ENCODE data around the gene QPRT. TPM values are rescaled to one million over a fixed set of nuclear protein-coding genes. Genes with fewer than 3 reads are reported as not detected.
"Not testable (repeated sequence)": the region's sequence is repeated elsewhere in the genome, so short reads cannot be mapped to it uniquely, and the experiment has no call there.

Gene QPRT
- total RNA-seq, 1 experiment from 2014 or later = 0.52 TPM

DNA sequence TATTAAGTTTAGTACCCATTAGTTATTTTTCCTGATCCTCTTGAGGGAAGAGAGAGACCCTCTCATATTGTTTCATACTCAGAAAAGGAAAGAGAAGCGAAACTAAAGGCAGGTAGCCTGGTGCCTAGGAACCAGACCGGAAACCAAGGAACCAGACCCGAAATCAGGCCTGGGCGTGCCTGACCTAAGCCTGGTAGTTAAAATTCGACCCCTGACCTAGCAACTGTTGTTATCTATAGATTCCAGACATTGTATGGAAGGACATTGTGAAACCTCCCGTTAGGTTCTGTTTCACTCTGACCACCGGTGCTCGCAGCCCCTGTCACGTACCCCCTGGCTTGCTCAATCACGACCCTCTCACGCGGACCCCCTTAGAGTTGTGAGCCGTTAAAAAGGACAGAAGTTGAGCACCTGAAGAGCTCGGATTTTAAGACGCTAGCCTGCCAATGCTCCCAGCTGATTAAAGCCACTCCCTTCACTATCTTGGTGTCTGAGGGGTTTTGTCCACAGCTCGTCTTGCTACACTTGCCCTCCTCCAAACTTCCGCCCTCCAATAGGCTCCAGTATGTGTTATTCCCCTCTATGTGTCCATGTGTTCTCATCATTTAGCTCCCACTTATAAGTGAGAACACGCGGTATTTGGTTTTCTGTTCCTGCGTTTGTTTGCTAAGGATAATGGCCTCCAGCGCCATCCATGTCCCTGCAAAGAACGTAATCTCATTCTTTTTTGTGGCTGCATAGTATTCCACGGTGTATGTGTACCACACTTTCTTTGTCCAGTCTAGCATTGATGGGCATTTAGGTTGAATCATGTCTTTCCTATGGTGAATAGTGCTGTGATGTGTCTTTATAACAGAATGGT lies 10.7 kb downstream of the QPRT start:
- H3K9me3 ChIP-seq (ENCODE audit: control insufficient read depth in 1 of 2, insufficient read depth in 1 of 2, low read depth in 1 of 2, low read length in 2 of 2); H3K9me2 ChIP-seq (ENCODE audit: insufficient read depth); POLR2A ChIA-PET; H3K4me3 ChIP-seq (replicated peaks in 1 of 2; ENCODE audit: low read depth in 1 of 2, low read length in 2 of 2); RAD21 ChIA-PET (ENCODE audit: low non-redundant PET in 1 of 2, low total read pairs in 2 of 2, uncharacterized antibody in 2 of 2, unreplicated experiment in 2 of 2); BruUV-seq (replicated peaks); H3K4me2 ChIP-seq (ENCODE audit: low read length); H2AFZ ChIP-seq (ENCODE audit: low read depth, low read length, poor library complexity, severe bottlenecking); H3K27ac ChIP-seq (ENCODE audit: low read depth, low read length); H3K79me2 ChIP-seq (ENCODE audit: insufficient read depth, low read length); ATAC-seq; H3K9ac ChIP-seq (ENCODE audit: low read length); H4K20me1 ChIP-seq (ENCODE audit: insufficient read depth); DNase-seq (ENCODE audit: low read depth, low spot score); intact Hi-C loops (cut with micrococcal nuclease); H3K27me3 ChIP-seq (ENCODE audit: insufficient read depth, low read length); H3K4me1 ChIP-seq (ENCODE audit: control insufficient read depth in 1 of 2, insufficient read depth in 2 of 2, low read length in 2 of 2); H3K36me3 ChIP-seq (ENCODE audit: control insufficient read depth in 1 of 2, insufficient read depth in 2 of 2, low read length in 2 of 2): not testable (repeated sequence)
- CTCF ChIA-PET = interaction anchor here (1.3 kb wide), 1 partner anchor 11 kb away, joined by 4 read pairs; no protein-coding TSS in a partner anchor

DNA sequence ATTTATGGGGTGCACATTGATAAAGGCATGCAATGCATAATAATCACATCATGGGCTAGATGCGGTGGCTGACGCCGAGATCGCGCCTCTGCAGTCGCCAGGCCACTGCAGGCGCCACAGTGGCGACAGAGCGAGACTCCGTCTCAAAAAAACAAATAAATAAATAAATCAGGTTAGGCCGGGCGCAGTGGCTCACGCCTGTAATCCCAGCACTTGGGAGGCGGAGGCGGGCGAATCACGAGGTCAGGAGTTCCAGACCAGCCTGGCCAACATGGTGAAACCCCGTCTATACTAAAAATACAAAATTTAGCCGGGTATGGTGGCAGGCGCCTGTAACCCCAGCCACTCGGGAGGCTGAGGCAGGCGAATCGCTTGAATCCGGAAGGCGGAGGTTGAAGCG lies 13.6 kb downstream of the QPRT start:
- H3K27ac ChIP-seq (ENCODE audit: low read depth, low read length); H3K4me1 ChIP-seq (ENCODE audit: control insufficient read depth in 1 of 2, insufficient read depth in 2 of 2, low read length in 2 of 2); H3K4me3 ChIP-seq (replicated peaks in 1 of 2; ENCODE audit: low read depth in 1 of 2, low read length in 2 of 2); H3K9me3 ChIP-seq (ENCODE audit: control insufficient read depth in 1 of 2, insufficient read depth in 1 of 2, low read depth in 1 of 2, low read length in 2 of 2); RAD21 ChIA-PET (ENCODE audit: low non-redundant PET in 1 of 2, low total read pairs in 2 of 2, uncharacterized antibody in 2 of 2, unreplicated experiment in 2 of 2); H3K9ac ChIP-seq (ENCODE audit: low read length); H3K27me3 ChIP-seq (ENCODE audit: insufficient read depth, low read length); H4K20me1 ChIP-seq (ENCODE audit: insufficient read depth); H3K36me3 ChIP-seq (ENCODE audit: control insufficient read depth in 1 of 2, insufficient read depth in 2 of 2, low read length in 2 of 2); H3K79me2 ChIP-seq (ENCODE audit: insufficient read depth, low read length); H3K9me2 ChIP-seq (ENCODE audit: insufficient read depth); POLR2A ChIA-PET; ATAC-seq; H3K4me2 ChIP-seq (ENCODE audit: low read length); H2AFZ ChIP-seq (ENCODE audit: low read depth, low read length, poor library complexity, severe bottlenecking); BruUV-seq (replicated peaks); DNase-seq (ENCODE audit: low read depth, low spot score): not testable (repeated sequence)
- intact Hi-C loops (cut with micrococcal nuclease) = loop anchor here (2.0 kb wide), 1 partner anchor 340 kb away; no protein-coding TSS in a partner anchor
- CTCF ChIA-PET = interaction anchor here (2.0 kb wide), 1 partner anchor 8 kb away, joined by 19 read pairs; no protein-coding TSS in a partner anchor

All from HCT116 (cell line).